Stomach (tissue), 9 donors: ENCODE measurements around the gene XIRP1. TPM values are rescaled to one million over a fixed set of nuclear protein-coding genes. Genes with fewer than 3 reads are reported as not detected.

ENCODE experiments used
- DNase-seq, 2 donors: peaks; one replicate each; pipeline versions ENCODE4 v3.0.0 to v3.0.0-alpha.2; 2013 to 2019
- H3K27ac ChIP-seq, 5 donors: fragments of 200-600 bp in 4 of 5; sonication (generic) in 4 of 5; one replicate each; pipeline ENCODE4 v1.5.1; 2013 to 2019; ENCODE audit warnings: mild to moderate bottlenecking in 1 of 5, moderate library complexity in 1 of 5
- H3K27me3 ChIP-seq, 3 donors: fragments of 200-600 bp; sonication (generic); one replicate each; pipeline ENCODE4 v1.5.1; 2017 to 2019; ENCODE audit warnings: mixed run types in 1 of 3
- H3K36me3 ChIP-seq, 4 donors: fragments of 200-600 bp; sonication (generic); 1 replicate in 3 of 4; 2 replicates in 1 of 4; pipeline ENCODE4 v1.5.1; 2016 to 2019
- H3K4me1 ChIP-seq, 4 donors: fragments of 200-600 bp; sonication (generic); one replicate each; pipeline ENCODE4 v1.5.1; 2016 to 2019
- H3K4me3 ChIP-seq, 4 donors: fragments of 200-600 bp; sonication (generic) in 3 of 4; one replicate each; pipeline ENCODE4 v1.5.1; 2016 to 2019; ENCODE audit warnings: mild to moderate bottlenecking in 1 of 4
- H3K9me3 ChIP-seq, 4 donors: fragments of 200-600 bp; sonication (generic); one replicate each; pipeline ENCODE4 v1.5.1; 2016 to 2019
- EP300 ChIP-seq: sonication (generic); formaldehyde crosslinking; IDR thresholded peaks from one replicate; pipeline ENCODE4 v1.6.1; 2017; ENCODE audit warnings: antibody characterized with exemption
- POLR2A ChIP-seq, 4 donors: fragments of 450-650 bp; IDR thresholded peaks; one replicate each; pipeline ENCODE4 v1.6.1; 2016; ENCODE audit warnings: antibody characterized with exemption in 4 of 4, control low read depth in 2 of 4, mild to moderate bottlenecking in 1 of 4, moderate library complexity in 1 of 4
- POLR2AphosphoS5 ChIP-seq, 3 donors: sonication (generic); formaldehyde crosslinking; IDR thresholded peaks; one replicate each; pipeline ENCODE4 v1.6.1; 2016; ENCODE audit warnings: antibody characterized with exemption in 3 of 3
- WGBS, 5 donors: extraction: QIAGEN DNeasy Blood & Tissue Kit in 3 of 5; methylation state at CpG; one replicate each; pipeline versions ENCODE4 v1.1.5 to v1.1.7; 2013 to 2018; 5-methylcytosine and 5-hydroxymethylcytosine counted together
- intact Hi-C: fragments of 100-400 bp; cut with DNase I; formaldehyde crosslinking; loops from one replicate; pipeline ENCODE4 v1.15.1; 2023; ENCODE audit warnings: low total_unique reads
- polyA plus RNA-seq, 3 donors: library from polyadenylated mRNA; stranded (reverse); fragments of 200-250 nt; gene quantifications; one replicate each; pipeline ENCODE4 v1.2.3, GENCODE V29; 2013
- total RNA-seq, 5 donors: library from RNA; depleted of rRNA; stranded (reverse); fragments of >200 nt; gene quantifications; one replicate each; pipeline versions ENCODE4 v1.1.0 to v1.2.3, GENCODE V29; 2014 to 2016
- TF ChIP-seq, protein P1 (sequence below), 7 experiments: fragments of 450-650 bp in 4 of 7; fragments of 200-600 bp in 3 of 7; sonication (generic) in 3 of 7; IDR thresholded peaks; one replicate each; pipeline ENCODE4 v1.5.1; 2016 to 2019; ENCODE audit warnings: antibody characterized with exemption in 7 of 7, control low read depth in 2 of 7, mild to moderate bottlenecking in 1 of 7
- donor health status: healthy with polysubstance abuse.
- donor health status: Bipolar disorder and iron deficiency.
- donor health status: healthy.

XIRP1 gene
- total and polyA plus RNA-seq, 8 donors: under 0.01 to 1.1 (median 0.18) TPM; not detected in 3

DNA sequence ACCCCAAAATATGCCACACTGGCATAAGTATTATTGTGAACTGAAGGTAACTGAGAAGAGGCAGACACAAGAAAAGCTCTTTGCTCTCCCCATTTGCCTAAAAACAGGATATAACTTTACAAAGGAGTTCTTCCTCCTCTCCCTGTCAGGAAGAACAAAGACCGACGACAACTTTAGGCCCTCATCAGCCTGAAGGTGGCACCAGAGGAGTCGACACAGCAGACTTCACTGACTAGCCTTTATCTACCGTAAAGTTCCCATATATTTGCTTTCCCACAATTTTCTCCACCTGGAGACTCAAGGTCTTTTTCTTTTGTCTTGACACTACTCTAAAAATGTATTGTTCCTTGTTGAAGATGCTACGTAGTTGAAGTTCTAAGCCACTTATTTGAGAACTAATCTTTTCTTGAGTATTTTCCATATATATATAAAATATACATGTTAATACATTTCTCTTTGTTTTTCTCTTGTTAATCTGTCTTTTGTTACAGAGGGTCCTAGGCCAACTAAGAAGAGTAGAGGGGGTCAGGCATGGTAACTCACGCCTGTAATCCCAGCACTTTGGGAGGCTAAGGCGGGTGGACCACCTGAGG lies 16.2 kb upstream of the XIRP1 start:
- H3K27ac ChIP-seq: no peak overlapping the region
- H3K9me3 ChIP-seq: peaks cover 0 to 5% (median 0%) of the 10 kb centered on the region in 4 donors
- H3K27me3 ChIP-seq: peaks cover 0 to 11% (median 0%) of the 10 kb centered on the region in 3 donors
- H3K4me1 ChIP-seq: peaks cover 0 to 13% (median 5%) of the 10 kb centered on the region in 4 donors
- no peaks in the 10 kb centered on the region for H3K36me3 ChIP-seq
- TF ChIP-seq, protein P1, sequence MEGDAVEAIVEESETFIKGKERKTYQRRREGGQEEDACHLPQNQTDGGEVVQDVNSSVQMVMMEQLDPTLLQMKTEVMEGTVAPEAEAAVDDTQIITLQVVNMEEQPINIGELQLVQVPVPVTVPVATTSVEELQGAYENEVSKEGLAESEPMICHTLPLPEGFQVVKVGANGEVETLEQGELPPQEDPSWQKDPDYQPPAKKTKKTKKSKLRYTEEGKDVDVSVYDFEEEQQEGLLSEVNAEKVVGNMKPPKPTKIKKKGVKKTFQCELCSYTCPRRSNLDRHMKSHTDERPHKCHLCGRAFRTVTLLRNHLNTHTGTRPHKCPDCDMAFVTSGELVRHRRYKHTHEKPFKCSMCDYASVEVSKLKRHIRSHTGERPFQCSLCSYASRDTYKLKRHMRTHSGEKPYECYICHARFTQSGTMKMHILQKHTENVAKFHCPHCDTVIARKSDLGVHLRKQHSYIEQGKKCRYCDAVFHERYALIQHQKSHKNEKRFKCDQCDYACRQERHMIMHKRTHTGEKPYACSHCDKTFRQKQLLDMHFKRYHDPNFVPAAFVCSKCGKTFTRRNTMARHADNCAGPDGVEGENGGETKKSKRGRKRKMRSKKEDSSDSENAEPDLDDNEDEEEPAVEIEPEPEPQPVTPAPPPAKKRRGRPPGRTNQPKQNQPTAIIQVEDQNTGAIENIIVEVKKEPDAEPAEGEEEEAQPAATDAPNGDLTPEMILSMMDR (IDR thresholded peaks at IDR 0.05): peak in 4 of 7 experiments; percentile 28 to 51 (median 46)
- no peak for TF ChIP-seq POLR2A (IDR thresholded peaks at IDR 0.05)
- H3K4me3 ChIP-seq: no peak overlapping the region
- peak; percentile 53 to 78 for DNase-seq
- intact Hi-C loops: no loop called here
- WGBS, 5 donors: 31 to 37% (median 35%) methylated on average over 7 of the region's 7 CpGs

DNA sequence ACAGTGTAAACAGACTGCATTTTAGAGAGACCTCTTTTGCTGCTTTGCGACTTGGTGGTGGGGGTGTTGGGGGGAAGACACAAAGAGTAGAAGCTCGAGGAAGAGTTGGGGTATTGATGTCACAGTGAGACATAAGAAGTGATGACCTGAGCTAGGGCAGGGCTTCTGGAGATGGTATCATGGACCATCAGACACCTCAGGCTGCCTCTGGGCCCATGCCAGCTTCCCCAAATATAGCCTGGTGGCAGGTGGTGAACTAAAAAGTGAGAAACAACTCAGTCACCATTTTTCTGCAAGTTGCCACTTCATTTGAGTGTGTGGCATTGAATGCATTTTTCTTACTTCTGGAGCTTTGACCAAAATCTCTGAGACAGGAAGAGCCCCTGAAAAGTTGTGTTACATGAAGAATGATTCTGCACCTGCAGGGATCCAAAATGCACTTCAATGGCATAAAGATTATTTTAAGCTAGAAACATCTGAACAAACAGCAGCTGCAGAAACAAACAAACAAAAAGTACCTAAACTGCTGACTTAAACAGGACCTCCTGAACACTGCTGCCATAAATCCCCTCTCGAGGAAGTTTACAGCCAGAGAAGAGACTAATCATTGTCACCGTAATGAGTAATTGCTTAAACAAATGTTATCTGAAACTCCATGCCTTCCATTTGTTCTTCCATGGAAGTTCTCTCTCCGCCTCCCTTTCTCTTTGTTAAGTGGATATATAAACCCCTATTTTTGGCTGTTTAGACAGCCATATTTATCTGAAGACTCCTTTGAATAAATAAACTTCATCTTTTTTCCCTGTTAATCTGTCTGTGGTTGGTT lies 15.2 kb upstream of the XIRP1 start:
- TF ChIP-seq EP300 (no peak), POLR2A (IDR thresholded peaks at IDR 0.05) (no peak), POLR2AphosphoS5 (IDR thresholded peaks at IDR 0.05) (no peak)
- TF ChIP-seq, protein P1 (IDR thresholded peaks at IDR 0.05): no peak
- intact Hi-C loops: no loop called here
- Histone ChIP-seq H3K27me3 (peaks cover 0 to 21% (median 0%) of the 10 kb centered on the region in 3 donors), H3K4me3 (no peak overlapping the region), H3K4me1 (peaks cover 0 to 13% (median 5%) of the 10 kb centered on the region in 4 donors), H3K36me3 (no peaks in the 10 kb centered on the region), H3K27ac (no peak overlapping the region), H3K9me3 (peaks cover 0 to 5% (median 0%) of the 10 kb centered on the region in 4 donors)
- DNase-seq: no peak
- WGBS, 5 donors: 40 to 52% (median 46%) methylated on average over 5 of the region's 5 CpGs

DNA sequence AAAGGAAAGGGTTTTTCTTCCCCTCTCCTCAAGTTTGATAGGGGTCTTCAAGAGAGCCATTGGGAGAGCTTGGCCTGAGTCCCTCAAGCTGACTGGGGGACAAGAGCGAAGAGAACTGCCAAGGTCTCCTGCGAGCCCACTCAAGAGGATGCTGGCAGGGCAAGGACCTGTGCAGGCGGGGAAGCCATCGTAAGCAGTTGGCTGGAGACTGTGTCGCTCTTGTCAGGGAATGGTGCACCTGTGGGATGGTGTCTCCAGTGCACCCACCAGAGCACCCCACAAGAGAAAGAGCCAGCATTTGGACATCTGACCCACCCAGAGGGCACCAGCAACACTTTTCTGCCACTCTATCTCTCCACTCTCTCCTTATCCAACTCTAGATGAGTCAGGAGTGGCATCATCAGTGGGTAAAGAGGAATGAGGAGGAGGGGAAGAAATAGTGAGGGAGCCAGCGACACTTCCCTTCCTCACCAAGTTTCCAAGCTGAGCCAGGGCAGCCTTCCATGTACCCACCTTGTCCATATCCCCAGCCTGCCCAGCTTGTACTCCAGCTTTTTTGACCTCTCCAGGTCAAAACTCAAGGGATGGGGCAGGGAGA lies 13.6 kb upstream of the XIRP1 start:
- TF ChIP-seq POLR2AphosphoS5 (IDR thresholded peaks at IDR 0.05) (no peak), EP300 (no peak), POLR2A (IDR thresholded peaks at IDR 0.05) (no peak)
- TF ChIP-seq, protein P1 (IDR thresholded peaks at IDR 0.05): no peak
- Histone ChIP-seq H3K9me3 (peaks cover 0 to 5% (median 0%) of the 10 kb centered on the region in 4 donors), H3K4me3 (no peak overlapping the region), H3K36me3 (no peaks in the 10 kb centered on the region), H3K27me3 (peaks cover 0 to 23% (median 0%) of the 10 kb centered on the region in 3 donors), H3K4me1 (peaks cover 0 to 13% (median 5%) of the 10 kb centered on the region in 4 donors), H3K27ac (no peak overlapping the region)
- 93 to 99% (median 96%) methylated on average over 2 to 6 of the region's 6 CpGs for WGBS, 5 donors
- DNase-seq: no peak
- intact Hi-C loops: no loop called here

DNA sequence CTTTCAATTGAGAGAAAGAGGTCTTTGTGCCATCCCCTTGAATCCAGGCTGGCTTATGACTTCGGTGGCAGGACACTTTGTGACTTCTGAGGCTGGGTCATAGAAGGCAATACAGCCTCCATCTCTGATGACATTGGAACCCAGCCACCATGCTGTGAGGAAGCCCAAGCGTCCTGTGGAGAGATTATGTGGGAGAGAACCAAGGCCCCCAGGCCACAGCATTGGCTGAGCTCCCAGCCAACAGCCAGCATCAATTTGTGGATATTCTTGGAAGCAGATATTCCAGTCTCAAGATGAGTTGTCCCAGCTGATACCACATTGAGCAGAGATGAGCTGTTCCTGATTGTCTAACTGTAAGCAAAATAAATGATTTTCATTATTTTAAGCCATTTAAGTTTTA lies 12.7 kb upstream of the XIRP1 start:
- peak in 1 of 2 donors; percentile 22 for DNase-seq
- Histone ChIP-seq H3K27me3 (peaks cover 0 to 23% (median 0%) of the 10 kb centered on the region in 3 donors), H3K27ac (no peak overlapping the region), H3K36me3 (no peaks in the 10 kb centered on the region), H3K4me3 (no peak overlapping the region), H3K4me1 (peaks cover 0 to 13% (median 5%) of the 10 kb centered on the region in 4 donors), H3K9me3 (peaks cover 0 to 5% (median 0%) of the 10 kb centered on the region in 4 donors)
- 59 to 86% (median 76%) methylated on average over 2 of the region's 2 CpGs for WGBS, 5 donors
- TF ChIP-seq EP300: no peak
- no peak for TF ChIP-seq POLR2AphosphoS5 (IDR thresholded peaks at IDR 0.05)
- TF ChIP-seq, protein P1 (IDR thresholded peaks at IDR 0.05): no peak
- TF ChIP-seq POLR2A (IDR thresholded peaks at IDR 0.05): no peak
- intact Hi-C loops: no loop called here
